ENCODE results near the gene CELF2. TPM values are rescaled to one million over a fixed set of nuclear protein-coding genes. Genes with fewer than 3 reads are reported as not detected.
"Not testable (repeated sequence)": the region's sequence is repeated elsewhere in the genome, so short reads cannot be mapped to it uniquely, and the experiment has no call there.

CELF2 gene
- total RNA-seq, 1 donor from 2014 or later, result 4.2 TPM

DNA sequence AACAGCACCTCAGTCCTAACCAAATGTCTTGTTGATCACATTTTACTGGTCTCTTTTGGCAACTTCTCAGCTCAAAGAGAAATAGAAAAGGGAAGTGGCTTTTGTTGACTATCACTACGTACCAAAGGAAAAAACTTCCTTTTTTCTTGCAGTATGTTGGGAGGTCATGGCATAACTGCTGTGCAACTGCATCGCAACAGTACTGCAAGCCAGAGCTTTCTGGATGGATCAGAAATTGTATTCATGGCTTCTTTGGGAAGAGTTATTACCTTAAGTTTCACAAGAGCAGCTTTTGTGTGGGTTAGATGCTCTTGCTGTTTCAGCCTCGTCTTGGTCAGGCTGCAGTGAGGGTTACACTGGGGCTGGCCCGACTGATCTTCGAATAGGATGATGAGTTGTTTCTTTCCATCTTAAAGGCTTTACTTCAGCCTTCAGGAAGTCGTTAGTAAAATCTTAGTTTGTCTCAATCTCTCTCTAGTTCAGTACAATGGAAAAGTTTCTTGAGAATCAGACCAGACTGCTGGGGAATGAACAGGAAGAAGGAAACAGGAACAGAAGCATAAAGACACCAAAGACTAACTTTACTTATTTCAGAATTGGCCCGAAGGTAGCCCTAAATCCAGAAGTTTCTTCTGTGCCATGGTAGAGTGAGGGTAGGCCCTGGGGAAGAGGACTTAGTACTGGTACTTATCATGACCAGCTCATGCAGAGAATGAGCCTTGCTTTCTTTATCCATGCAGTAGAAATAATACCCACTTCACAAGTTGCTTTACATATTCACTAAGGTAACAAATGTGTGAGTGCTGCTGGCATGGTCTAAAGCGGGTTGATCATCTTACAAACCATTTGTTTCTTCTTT is 153.6 kb downstream of the CELF2 start:
- no peak for DNase-seq (ENCODE audit: low read depth in 2 of 2)

DNA sequence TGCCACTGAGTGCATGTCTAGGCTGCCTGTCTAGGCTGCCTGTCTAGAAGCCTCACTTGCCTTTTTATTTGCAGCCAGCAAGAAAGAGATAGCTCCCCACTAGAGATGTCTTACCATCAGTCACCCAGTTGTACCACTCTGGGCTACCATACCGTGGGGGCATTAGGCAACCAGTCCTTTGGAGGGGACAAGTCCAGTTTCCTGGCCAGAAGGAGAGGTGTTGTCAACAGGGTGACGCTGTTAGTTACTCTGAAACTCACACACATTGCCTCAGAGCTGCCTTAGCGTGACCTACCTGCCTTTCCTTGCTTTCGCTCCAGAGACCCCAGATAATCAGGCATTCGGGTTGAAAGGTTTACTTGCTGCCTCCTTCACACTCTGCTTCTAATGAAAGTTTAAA is 155.4 kb downstream of the CELF2 start:
- DNase-seq (ENCODE audit: low read depth in 2 of 2), result no peak

DNA sequence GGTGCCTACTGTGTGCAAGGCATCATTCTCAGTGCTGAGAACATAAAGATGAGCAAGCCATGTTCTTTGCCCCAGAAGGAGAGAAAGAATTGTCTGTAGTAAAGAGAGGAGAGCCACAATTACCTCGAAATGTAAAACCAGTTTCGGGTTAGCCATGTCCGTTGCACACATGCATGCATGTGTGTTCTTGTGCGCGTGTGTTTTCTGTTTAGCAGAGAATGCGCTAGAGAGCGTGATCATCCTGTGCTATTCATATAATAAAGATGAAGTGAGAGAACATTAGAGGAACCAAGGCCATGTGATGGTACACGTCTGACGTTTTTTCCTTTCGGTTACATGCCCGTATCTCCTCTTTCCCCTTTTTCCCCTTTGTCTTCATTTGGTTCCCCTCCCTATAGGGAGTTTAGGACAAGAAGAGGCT is 158.2 kb downstream of the CELF2 start:
- DNase-seq (ENCODE audit: low read depth in 2 of 2), result no peak

DNA sequence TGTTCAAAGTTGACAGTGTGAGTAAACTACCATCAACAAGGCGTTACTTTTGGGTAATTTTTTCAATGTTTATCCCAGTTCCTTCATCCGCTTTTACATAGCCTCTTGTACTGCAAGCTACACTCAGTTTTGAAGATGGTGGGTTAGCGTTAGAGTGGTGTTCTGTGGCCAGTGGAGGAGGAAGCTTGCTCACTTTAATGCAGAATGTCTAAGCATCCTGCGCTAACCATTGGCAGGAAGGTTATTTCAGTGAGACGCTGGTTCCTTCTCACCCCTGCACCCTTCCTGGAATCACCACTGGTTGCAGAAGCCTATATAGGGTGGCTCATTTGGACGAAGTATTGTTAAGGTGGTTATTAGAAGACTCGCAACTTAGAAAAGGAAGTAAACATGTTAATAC is 159.1 kb downstream of the CELF2 start:
- no peak for DNase-seq (ENCODE audit: low read depth in 2 of 2)

DNA sequence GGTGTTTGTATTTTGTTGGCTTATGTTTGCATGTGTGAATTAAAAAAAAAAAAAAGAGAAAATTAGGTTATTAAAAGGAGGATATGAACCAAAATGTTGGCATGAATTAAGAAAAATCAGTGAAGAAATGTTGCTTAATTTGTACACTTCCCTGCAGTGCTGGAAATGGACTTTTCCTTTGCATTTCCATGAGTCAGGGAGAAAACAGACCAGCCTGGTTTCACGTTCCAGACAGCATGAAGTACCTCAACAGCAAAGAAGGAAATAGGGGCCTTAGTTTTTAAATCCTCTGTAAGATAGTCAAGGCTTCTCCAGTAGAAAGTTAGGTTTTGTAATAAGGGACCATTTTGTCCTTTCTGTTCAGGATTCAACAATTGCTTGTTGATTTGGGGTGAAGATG is 159.7 kb downstream of the CELF2 start:
- DNase-seq (ENCODE audit: low read depth in 2 of 2), result no peak

DNA sequence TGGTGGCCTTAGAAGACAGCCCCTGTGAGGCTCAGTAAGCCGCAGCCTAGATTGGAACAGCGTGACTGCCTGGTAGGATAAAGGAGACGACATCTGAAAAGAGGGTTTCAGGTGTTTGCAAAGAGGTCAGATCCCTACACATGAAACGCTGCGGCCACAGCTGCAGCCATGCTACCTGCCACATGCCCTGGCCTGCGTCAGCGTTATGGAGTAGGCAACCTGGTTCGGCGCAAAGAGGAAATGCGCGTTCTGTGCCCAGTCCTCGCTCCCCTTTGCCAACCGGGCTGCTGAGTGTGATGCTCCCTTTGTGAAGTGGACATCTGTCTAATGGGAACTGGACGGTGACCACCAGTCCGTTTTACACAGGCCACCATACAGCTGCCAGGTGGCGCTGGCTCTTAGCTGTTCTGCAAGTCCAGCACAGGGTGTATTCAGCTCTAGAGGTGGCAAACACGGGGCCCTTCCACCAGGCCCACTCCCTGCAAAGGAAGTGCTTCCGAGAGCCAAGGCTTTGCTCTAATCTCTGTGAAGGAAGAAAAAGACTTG is 160.3 kb downstream of the CELF2 start:
- no peak for DNase-seq (ENCODE audit: low read depth in 2 of 2)

DNA sequence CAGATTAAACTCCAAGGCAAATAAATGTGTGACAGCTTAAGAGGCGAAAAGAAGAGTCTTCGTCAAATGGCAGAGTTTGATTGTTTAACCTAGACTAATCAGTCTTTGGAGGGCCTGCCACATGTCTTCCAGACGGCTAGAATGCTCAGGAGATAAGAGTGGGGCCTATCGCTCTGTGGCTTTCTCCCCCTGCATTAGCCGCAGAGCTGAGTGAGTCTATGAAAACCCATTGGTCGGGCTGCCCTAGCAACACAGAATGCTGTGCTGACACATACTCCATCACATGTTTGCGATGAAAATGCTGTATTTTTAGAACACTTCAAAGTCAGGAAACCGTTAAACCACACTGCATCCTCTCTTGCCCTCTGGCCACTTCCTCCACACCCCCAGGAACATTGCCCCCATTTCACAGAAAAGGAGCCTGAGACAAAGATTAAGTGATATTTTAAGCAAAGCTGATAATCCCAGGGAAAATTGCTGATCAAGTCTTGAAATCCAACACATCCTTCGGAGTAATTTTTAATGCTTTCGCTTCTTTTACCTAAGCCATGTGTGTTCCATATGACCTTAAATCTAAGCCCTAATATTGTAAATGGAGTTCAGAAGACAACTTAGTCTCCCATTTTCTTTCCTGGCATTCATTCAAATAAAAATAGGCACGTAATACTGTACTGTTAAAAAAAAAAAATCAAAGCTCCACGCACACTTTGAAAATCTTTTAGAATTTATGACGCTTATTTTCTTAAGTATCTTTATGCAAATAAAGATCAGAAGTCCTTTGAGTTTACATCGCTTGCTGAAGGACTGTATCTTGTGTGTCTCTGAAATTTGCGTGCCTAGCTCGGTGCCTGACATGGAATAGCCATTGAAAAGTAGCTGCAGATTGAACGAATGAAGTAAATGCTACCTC is 161.2 kb downstream of the CELF2 start:
- peak; percentile 18 to 21 for DNase-seq (ENCODE audit: low read depth in 2 of 2)

DNA sequence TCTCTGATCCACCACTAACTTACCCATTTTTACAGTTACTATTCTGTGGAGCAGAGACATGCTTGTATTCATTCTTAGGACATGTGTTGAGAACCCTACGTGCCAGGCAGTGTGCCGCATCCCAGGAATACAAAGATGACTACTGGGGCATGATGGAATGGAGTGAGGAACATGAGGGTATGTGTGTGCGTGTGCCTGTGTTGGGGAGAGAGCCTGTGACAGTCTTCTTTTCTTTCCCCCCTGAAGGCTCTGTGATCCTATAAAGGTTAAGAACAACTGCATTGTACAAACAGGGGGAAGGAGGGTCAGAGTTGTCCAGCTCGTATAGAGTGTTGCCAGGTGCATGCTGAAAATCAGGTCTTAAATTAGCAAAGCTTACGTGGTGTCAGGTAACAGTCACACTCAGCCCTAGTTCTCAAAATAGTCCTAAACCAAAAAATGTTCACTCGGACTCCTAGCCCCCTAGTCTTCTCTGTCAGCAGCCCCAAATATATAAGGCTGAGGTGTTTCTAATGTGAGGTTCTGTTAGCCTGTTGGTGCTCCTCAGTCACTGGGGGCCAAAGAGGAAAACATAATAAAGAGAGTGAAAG is 161.9 kb downstream of the CELF2 start:
- no peak for DNase-seq (ENCODE audit: low read depth in 2 of 2)

DNA sequence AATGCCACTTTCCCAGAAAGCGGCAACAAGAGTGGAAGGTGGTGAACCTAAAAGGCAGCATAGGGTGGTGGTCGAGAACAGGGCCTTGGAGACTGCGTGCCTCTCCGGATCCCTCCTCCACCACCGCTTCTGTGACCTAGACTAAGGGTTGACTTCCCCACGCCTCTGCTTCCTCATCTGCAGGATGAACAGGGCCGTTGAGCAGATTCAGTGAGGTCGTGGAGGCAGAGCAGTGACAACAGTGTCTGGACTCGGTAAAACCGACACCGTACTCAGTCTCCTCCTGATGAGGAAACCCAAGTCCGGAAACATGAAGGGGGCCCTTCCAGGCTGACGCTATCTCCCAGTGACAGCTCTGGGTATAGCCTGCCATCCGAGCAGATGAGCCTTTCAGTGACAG is 162.6 kb downstream of the CELF2 start:
- no peak for DNase-seq (ENCODE audit: low read depth in 2 of 2)

DNA sequence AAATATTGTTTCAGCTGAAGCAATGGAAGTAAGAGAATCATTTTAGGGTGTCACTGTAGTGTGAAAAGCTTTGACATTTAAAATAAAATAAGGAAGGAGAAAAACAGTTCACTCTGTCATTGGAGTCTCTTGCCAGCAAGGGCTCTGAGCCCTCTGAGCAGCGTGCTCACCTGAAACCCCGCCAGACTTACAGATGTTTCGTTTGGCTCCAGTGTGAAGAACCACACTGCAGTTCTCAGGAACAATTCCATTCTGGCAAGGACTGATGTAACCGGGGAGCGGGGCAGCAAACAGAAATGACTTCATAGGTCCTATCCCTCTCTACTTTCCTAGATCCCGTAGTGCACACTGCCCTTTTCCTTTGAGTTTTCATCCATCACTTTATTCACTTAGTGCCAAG is 164.3 kb downstream of the CELF2 start:
- DNase-seq (ENCODE audit: low read depth in 2 of 2), result no peak

DNA sequence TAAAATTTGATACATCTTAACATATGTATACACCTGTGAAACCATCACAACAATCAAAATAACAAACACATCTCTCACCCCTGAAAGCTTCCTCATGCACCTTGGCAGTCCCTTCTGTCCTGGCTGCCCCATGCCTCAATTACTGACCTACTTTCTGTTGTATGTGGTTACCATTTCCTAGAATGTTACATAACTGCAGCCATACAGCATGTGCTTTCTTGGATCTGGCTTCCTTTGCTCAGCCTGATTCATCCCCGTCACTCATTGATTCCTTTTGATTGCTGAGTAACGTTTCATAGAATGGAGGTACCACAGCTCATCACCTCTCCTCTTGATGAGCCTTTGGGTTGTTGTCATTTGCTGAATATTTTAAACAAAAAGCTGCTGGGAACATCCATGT is 165.3 kb downstream of the CELF2 start:
- no peak for DNase-seq (ENCODE audit: low read depth in 2 of 2)

DNA sequence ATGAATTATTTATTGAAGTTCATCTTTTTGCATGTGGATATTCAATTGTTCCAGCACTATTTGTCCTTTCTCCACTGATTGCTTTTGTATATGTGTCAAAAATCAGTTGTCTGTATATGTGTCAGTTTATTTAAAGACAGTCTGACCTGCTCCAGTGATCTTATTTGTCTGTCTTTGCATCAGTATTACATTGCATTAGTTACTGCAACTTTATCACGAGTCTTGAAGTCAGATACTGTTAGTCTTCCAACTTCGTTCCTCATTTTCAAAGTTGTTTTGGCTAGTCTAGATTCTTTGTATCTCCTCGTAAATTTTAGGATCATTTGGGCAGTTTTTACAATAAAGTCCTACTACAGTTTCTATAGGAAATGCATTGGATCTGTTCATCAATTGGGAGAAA is 166.4 kb downstream of the CELF2 start:
- DNase-seq (ENCODE audit: low read depth in 2 of 2), result no peak

DNA sequence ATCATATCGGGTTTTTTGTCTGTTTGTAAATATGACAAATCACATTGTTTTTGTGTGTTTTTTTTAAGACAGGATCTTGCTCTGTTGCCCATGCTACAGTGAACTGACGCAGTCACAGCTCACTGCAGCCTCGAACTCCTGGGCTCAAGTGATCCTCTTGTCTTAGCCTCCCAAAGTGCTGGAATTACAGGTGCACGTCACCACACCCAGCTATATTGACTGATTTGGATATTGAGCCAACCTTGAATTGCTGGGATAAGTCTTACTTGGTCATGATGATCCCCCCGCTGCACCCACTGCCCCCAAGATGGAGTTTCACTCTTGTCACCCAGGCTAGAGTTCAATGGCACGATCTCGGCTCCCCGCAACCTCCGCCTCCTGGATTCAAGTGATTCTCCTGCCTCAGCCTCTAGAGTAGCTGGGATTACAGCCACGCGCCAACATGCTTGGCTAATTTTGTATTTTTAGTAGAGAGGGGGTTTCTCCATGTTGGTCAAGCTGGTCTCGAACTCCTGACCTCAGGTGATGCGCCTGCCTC is 167.5 kb downstream of the CELF2 start:
- DNase-seq (ENCODE audit: low read depth in 2 of 2), result not testable (repeated sequence)

DNA sequence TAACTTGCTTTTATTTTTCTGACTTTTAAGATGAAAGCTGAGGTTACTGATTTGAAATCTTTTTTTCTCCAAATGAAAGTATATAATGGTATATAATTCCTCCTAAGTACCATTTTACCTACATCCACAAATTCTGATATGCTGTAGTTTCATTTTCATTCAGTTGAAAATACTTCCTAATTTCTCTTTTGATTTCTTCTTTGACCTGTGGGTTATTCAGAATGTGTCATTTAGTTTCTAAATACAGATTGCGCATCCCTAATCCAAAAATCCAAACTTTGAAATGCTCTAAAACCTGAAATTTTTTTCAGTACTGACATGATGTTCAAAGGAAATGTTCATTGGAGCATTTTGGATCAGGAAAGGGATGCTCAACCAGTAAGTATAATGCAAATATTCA is 168.7 kb downstream of the CELF2 start:
- no peak for DNase-seq (ENCODE audit: low read depth in 2 of 2)

DNA sequence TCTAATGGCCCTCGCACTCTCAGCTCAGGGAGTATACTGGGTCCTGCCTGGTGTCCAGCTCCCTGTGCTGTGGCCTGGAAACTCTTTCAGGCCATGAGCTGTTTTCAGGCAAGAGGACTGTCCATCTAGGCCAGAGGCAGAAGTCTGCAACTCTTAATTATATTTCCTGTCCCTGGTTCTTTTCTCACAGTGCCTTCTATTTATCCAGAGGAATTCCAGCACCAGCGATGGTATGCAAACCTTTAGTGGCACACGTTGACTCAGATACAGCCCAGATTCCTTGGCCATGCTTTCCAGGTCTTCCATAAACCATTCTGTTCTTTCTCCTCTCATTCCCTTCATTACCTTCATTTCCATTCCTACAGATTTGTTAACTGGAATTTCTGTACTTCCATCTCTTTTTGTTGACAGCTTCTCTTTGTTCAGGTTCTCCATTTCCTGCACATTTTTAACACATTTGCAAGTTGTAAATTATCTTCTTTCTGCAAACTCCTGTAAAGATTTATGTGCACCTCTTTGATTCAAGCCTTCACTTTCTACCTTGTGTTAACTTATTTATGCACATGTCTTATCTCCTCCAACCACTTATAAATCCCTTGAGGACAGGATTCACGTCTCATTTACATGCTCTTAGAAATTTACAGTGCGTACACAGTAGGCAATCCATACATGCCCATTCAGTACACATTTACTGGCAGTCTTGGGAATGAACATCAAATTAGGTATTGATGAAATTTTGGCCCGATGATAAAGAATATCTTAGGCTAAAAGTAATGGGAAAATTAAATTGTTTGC is 172.1 kb downstream of the CELF2 start:
- DNase-seq (ENCODE audit: low read depth in 2 of 2), result no peak

DNA sequence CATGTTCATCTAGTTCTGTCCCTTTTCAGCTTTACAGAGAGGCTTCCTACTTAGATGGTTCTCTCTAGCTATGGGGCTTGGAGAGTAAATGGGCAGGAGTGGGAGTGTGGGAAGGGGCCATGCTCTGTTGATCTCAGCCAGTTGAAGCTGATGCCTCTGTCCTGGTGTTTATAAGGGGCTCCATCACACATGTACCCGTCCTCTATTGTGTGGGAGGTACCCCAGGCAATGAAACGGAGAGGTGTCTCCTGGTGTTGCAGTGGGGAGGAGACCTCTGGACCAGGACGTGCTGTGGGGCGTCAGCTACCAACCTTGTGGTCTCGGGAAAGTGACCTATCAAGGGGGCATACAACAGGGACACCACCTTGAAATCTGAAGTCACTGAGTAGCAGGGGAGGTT is 173.5 kb downstream of the CELF2 start:
- no peak for DNase-seq (ENCODE audit: low read depth in 2 of 2)

DNA sequence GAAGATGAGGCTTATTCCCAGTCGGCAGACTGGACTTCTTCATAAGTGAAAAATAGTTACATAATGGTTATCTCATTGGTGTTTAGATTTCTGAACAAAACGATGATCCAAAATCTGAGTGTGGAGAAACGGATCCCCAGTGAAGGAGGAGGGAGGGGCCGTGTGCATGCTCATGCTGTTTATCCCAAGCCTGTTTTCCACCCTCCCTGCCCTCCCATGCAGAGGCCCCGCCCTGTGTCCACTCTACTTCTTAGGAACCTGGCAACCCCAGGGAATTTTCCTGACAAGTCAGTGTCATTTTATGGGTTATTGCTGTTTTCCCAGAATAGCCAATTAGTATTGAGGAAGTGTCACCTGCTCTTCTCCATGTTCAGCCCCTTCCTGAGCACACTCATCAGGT is 174.0 kb downstream of the CELF2 start:
- no peak for DNase-seq (ENCODE audit: low read depth in 2 of 2)

DNA sequence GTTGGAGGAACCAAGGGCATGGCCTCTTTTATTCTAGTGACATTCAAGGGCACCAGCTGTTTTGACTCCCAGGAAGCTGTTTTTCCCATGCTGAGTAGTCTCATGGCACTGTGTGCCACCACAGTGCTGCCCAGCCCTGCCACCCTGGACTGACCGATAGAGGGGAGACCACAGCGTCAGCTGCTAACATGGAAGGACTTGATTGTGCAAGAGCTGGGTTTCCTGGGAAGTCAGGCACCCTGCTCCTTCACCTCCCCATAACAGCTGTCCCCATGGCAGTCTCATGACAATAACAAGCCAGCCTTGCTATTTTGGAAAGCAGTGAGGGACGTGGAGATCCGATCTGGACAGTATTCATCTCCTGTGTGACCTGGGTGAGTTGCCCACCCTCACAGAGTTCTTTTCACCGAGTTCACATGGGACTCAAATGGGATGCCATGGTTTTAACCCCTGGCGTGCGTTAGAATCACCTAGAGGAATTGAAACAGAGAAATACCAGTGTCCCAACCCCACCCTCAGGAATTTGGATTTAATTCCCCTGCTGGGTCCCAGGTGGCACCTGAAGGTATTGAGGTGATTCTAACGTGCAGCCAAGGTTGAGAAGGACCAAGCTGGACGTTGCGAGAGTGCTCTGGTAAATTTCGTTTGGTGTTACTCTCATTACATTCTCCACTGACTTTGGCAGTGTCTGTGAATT is 174.8 kb downstream of the CELF2 start:
- DNase-seq (ENCODE audit: low read depth in 2 of 2), result no peak

DNA sequence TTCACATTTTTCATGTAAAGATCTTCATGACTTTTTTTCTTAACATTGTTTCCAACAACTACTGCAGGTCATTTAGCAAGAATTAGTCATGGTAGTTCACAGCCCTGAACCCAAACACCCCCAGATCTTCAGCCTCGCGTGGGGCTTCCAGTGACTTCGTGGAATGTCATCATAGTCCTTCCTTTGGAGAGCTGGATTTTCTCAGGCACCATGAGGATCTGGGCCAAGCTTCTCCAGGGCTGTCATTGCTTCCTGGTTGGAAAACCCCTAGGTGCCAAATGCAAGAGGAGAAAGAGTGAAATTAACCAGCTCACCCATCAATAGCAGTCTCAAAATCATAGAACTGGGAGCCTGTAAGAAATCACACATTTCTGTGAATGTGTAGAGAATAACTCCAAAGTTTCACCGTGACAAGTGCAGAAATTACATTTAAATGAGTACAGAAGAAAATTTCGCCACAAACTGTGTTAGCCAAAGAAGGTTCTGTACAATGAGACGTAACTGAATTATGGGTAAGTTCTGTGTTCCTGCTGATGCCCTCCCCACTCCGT is 175.4 kb downstream of the CELF2 start:
- DNase-seq (ENCODE audit: low read depth in 2 of 2), result no peak

All from lung microvascular endothelial cell (primary cell).